Stimulated activated CD4-positive, alpha-beta T cell treated with anti-CD3 and anti-CD28 coated beads, Interleukin-4, amount 100 ng/mL, for 4 hours (primary cell): ENCODE results near the gene ZXDC.

Experiments
- DNase-seq, 2 experiments: peaks; one replicate each; pipeline ENCODE4 v3.0.0-alpha.2; 2020

Gene ZXDC

DNA sequence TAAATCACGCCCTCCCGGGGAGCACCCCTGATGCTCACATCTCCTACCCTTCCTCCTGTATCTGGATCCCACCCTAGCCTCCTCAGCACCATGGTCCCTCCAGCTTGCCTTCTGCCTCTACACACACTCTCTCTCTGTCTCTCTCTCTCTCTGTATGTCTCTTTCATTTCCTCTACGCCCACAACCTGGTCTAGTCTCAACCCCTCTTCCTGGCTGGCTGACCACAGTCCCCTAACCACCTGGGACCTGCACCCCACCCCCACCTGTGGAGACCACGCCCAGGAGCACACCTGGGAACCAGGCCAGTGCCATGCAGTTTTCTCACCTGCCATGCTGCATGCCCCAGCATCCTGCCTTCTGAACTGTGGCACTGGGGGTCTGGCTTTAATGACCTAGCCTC is 84.9 kb downstream of the ZXDC start:
- DNase-seq, result no peak

DNA sequence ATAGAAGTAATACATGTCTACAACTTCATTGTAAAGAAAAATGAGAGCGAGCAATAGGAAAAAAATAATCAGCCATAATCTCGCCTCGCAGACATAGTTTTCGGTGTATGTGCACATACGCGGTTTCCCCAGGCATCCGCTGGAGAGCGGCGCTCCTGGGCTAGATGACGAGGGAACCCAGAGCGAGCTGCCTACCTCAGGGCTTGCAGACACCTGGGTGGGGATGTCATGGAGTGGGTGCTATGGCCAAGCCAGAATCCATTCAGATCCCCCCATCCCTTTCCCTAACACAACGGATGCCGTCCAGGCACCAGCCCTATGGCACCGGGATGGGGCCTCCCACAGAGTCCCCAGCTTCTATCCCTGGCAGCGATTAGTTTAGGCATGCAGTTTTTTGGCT is 85.5 kb downstream of the ZXDC start:
- no peak for DNase-seq

DNA sequence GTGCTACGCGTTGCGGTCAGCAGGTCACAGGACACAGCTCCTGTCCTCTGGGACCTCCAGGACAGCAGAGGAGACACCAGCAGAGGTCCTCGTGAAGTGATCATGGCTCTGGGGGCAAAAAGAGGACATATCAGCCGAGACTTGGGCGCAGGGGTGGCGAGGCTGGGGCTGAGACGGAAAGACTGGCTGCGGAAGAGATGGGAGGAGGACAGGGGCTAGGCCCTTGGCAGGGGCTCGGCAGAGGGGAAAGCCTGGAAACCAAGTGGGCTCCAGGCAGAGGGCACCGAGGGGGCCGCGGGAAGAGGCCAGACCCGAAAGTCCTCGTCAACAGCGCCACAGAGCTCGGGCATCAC is 85.9 kb downstream of the ZXDC start:
- no peak for DNase-seq

DNA sequence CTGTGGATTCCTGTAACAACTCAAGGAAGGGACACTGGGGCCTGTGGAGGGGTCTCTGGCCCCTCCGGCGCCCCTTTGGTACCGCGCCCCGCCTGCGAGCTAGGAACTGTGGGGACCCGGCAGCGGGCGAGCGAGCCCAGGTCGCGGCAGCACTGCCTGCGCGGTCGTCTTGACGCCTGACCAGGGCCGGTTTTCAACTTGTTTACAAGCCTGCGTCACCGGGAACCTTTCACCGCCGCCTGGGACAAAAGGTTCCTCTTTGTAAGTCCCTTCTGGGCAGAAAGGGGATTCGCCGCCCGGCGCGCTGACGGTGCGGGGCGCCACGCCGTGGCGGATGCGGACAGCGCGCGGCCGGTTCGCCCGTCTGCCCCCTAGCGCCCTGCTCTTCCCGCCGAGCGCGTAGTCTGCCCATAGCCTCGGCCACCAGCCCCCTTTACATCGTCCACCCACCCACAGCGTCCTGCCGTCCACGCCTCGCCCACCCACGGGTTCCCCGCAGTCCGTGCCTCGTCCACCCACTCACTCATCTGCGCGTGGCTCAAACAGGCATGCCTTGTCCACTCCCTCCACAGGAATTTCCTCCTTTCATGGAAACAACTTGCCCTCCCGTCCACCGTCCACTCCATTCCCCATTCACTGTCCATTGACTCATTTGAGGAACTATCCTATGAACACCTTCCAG is 86.4 kb downstream of the ZXDC start:
- peak; percentile 5 to 30 for DNase-seq
